ENCODE data around the gene IDH3A.

Gene IDH3A

GRCh38 chr15:78177447-78177873 is 28.3 kb downstream of the IDH3A start:
- TF ChIP-seq CTCF (IDR thresholded peaks at IDR 0.05; ENCODE audit: low read depth, low read length, missing control alignments) = peak; percentile 90
- no peak overlapping the region for H3K4me3 ChIP-seq (replicated peaks; ENCODE audit: low read depth, low read length)
- peak; percentile 2 for DNase-seq (ENCODE audit: extremely low read depth, low read depth)

GRCh38 chr15:78178064-78178463 is 28.9 kb downstream of the IDH3A start:
- H3K4me3 ChIP-seq (replicated peaks; ENCODE audit: low read depth, low read length) = no peak overlapping the region
- no peak for DNase-seq (ENCODE audit: extremely low read depth, low read depth)
- no peak for TF ChIP-seq CTCF (IDR thresholded peaks at IDR 0.05; ENCODE audit: low read depth, low read length, missing control alignments)

DNA sequence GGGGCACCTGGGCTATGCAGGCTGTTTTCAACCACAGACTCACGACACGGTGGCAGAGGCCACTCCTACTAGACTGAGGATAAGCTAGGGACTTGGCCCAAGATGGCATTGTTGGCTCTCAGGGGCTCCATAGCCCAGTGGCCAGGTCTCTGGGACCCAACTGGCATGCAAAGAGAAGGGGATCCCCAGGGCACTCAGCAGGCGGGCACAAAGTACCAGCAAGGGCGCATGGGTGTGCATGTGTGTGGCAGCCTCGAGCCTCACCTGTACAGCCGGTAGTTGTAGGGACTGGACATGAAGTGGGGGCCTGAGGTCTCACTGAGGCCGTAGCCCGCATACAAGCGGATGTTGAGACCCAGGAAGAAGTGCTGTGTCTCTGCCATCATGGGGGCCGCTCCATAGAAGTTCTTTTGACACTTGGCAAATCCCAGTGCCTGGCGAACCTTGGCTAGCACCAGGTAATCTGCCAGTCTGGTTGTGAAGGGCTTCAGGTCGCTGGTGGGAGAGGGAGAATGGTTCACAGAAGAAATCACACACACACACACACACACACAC is 30.2 kb downstream of the IDH3A start:
- H3K4me3 ChIP-seq (replicated peaks; ENCODE audit: low read depth, low read length) = no peak overlapping the region
- TF ChIP-seq CTCF (IDR thresholded peaks at IDR 0.05; ENCODE audit: low read depth, low read length, missing control alignments) = no peak
- no peak for DNase-seq (ENCODE audit: extremely low read depth, low read depth)

GRCh38 chr15:78179906-78180305 is 30.7 kb downstream of the IDH3A start:
- DNase-seq (ENCODE audit: extremely low read depth, low read depth) = no peak
- no peak for TF ChIP-seq CTCF (IDR thresholded peaks at IDR 0.05; ENCODE audit: low read depth, low read length, missing control alignments)
- no peak overlapping the region for H3K4me3 ChIP-seq (replicated peaks; ENCODE audit: low read depth, low read length)

DNA sequence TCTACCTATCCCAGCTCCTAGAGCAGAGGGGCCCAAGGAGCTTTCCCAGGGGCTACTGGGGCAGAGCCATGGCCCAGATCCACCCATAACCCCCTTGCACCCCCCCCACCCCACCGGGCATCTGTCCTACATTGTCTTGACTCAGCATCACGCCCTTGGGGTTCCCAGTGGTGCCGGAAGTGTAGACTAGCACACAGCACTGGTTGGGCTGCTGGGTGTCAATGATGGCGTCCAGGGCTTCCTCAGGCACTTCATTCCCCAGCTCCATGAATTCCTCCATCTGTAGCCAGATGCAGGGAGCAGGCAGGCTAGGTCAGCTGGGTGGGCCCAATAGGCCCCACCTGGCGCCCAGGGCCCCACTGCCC is 33.2 kb downstream of the IDH3A start:
- no peak for TF ChIP-seq CTCF (IDR thresholded peaks at IDR 0.05; ENCODE audit: low read depth, low read length, missing control alignments)
- DNase-seq (ENCODE audit: extremely low read depth, low read depth) = no peak
- H3K4me3 ChIP-seq (replicated peaks; ENCODE audit: low read depth, low read length) = no peak overlapping the region

GRCh38 chr15:78182821-78183220 is 33.7 kb downstream of the IDH3A start:
- no peak for TF ChIP-seq CTCF (IDR thresholded peaks at IDR 0.05; ENCODE audit: low read depth, low read length, missing control alignments)
- H3K4me3 ChIP-seq (replicated peaks; ENCODE audit: low read depth, low read length) = no peak overlapping the region
- no peak for DNase-seq (ENCODE audit: extremely low read depth, low read depth)
